ENCODE results near the gene ZNF750.

DNA sequence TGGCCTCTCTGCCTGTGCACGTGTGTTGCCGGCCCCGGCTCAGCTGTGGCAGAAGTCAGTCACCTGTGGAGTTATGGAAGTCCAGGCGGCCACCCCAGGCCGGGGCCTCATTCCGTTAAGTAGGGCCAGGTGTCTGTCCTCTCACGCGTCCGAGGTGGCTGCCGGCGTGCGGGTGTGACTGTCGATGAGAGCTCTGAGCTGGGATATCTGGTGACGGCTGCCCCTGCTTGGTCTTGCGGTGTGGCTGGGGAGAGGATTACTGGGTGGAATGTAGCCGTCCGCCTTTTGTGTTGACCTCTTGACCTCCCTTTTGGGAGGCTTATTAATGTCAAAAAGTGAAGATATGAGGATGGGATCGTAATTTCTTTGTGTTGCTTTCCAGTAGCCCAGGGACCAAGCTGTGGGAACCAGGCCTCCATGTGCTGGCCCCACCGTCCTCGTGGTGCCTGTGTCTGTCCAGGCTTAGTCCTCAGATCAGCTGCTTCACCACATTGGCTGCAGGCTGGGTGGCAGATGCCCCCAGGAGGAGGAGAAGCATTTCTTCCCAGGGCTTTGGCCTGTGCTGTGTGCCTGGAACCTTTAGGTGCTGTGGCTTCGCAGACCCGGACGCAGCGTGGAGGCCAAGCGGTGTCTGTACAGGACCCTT is 23.0 kb upstream of the ZNF750 start:
- TF ChIP-seq, protein P1, sequence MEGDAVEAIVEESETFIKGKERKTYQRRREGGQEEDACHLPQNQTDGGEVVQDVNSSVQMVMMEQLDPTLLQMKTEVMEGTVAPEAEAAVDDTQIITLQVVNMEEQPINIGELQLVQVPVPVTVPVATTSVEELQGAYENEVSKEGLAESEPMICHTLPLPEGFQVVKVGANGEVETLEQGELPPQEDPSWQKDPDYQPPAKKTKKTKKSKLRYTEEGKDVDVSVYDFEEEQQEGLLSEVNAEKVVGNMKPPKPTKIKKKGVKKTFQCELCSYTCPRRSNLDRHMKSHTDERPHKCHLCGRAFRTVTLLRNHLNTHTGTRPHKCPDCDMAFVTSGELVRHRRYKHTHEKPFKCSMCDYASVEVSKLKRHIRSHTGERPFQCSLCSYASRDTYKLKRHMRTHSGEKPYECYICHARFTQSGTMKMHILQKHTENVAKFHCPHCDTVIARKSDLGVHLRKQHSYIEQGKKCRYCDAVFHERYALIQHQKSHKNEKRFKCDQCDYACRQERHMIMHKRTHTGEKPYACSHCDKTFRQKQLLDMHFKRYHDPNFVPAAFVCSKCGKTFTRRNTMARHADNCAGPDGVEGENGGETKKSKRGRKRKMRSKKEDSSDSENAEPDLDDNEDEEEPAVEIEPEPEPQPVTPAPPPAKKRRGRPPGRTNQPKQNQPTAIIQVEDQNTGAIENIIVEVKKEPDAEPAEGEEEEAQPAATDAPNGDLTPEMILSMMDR (IDR thresholded peaks at IDR 0.05) = no peak
- TF ChIP-seq POLR2A (IDR thresholded peaks at IDR 0.05) (no peak), POLR2AphosphoS5 (IDR thresholded peaks at IDR 0.05) (no peak)
